NCI-H774 (cell line): ENCODE results near the gene FRMD7.
"Not testable (repeated sequence)": the region's sequence is repeated elsewhere in the genome, so short reads cannot be mapped to it uniquely, and the experiment has no call there.

Experiments
- DNase-seq: peaks from one replicate; lab custom pipeline; 2025; lab: John Stamatoyannopoulos, UW

Gene FRMD7

GRCh38 chrX:132127743-132128142 lies at the start of gene FRMD7:
TSS of gene FRMD7 (minus strand) at chrX:132128020. CDS start at chrX:132127844, 176 bp downstream.
- no peak for DNase-seq

- no peak for DNase-seq
Observed at GRCh38 chrX:132173647-132174046, 45.8 kb upstream of the FRMD7 start.

GRCh38 chrX:132171881-132172280 lies 44.1 kb upstream of the FRMD7 start:
- no peak for DNase-seq

GRCh38 chrX:132171478-132171877 lies 43.7 kb upstream of the FRMD7 start:
- DNase-seq: no peak

- peak; percentile 34 for DNase-seq
Observed at GRCh38 chrX:132169554-132169953, 41.7 kb upstream of the FRMD7 start.

GRCh38 chrX:132165651-132166050 lies 37.8 kb upstream of the FRMD7 start:
- DNase-seq: no peak

- no peak for DNase-seq
Observed at GRCh38 chrX:132165005-132165404, 37.2 kb upstream of the FRMD7 start.

- DNase-seq: not testable (repeated sequence)
Observed at GRCh38 chrX:132163094-132163493, 35.3 kb upstream of the FRMD7 start.

- no peak for DNase-seq
Observed at GRCh38 chrX:132153166-132153565, 25.3 kb upstream of the FRMD7 start.

- no peak for DNase-seq
Observed at GRCh38 chrX:132146456-132146855, 18.6 kb upstream of the FRMD7 start.

- DNase-seq: no peak
Observed at GRCh38 chrX:132144061-132144460, 16.2 kb upstream of the FRMD7 start.

- DNase-seq: no peak
Observed at GRCh38 chrX:132125906-132126305, 1.9 kb downstream of the FRMD7 start.

- DNase-seq: no peak
Observed at GRCh38 chrX:132120913-132121312, 6.9 kb downstream of the FRMD7 start.

- DNase-seq: no peak
Observed at GRCh38 chrX:132119821-132120515, 7.9 kb downstream of the FRMD7 start.

- no peak for DNase-seq
Observed at GRCh38 chrX:132119283-132119682, 8.5 kb downstream of the FRMD7 start.

- DNase-seq: no peak
Observed at GRCh38 chrX:132118358-132118757, 9.5 kb downstream of the FRMD7 start.

- no peak for DNase-seq
Observed at GRCh38 chrX:132115792-132116191, 12.0 kb downstream of the FRMD7 start.

- no peak for DNase-seq
Observed at GRCh38 chrX:132114607-132115006, 13.2 kb downstream of the FRMD7 start.

GRCh38 chrX:132107291-132107690 lies 20.5 kb downstream of the FRMD7 start:
- no peak for DNase-seq

GRCh38 chrX:132101799-132102198 lies 26.0 kb downstream of the FRMD7 start:
- DNase-seq: no peak

- DNase-seq: no peak
Observed at GRCh38 chrX:132101206-132101605, 26.6 kb downstream of the FRMD7 start.

- not testable (repeated sequence) for DNase-seq
Observed at GRCh38 chrX:132098704-132099103, 29.1 kb downstream of the FRMD7 start.

- no peak for DNase-seq
Observed at GRCh38 chrX:132094164-132094563, 33.7 kb downstream of the FRMD7 start.

GRCh38 chrX:132093239-132093860 lies 34.5 kb downstream of the FRMD7 start:
- DNase-seq: no peak
